LNCAP (cell line): ENCODE measurements around the gene DHX57.

Source experiments
- TF ChIP-seq, protein P1 (sequence below): fragments of 450-650 bp; IDR thresholded peaks from 2 replicates; pipeline ENCODE4 v1.5.1; 2017; ENCODE audit warnings: mild to moderate bottlenecking

DHX57 gene

DNA sequence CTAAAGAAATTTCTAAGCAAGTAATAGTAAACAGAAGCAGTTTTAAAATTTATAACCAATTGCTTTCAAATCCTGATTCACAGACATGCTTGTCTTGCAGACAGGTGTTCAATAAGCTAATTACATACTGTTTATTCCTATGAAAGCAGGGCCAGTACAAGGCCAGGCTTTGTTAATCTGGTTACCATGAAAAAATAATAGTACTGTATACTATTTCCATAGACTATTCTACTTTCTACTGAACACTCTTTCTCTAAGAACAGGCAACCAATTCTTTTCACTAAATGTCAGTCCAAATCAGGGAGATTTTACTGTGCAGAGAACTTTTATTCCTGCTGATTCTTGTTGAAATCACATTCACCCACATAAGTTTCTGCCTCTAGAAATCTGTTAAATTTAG lies 121.7 kb downstream of the DHX57 start:
- TF ChIP-seq, protein P1, sequence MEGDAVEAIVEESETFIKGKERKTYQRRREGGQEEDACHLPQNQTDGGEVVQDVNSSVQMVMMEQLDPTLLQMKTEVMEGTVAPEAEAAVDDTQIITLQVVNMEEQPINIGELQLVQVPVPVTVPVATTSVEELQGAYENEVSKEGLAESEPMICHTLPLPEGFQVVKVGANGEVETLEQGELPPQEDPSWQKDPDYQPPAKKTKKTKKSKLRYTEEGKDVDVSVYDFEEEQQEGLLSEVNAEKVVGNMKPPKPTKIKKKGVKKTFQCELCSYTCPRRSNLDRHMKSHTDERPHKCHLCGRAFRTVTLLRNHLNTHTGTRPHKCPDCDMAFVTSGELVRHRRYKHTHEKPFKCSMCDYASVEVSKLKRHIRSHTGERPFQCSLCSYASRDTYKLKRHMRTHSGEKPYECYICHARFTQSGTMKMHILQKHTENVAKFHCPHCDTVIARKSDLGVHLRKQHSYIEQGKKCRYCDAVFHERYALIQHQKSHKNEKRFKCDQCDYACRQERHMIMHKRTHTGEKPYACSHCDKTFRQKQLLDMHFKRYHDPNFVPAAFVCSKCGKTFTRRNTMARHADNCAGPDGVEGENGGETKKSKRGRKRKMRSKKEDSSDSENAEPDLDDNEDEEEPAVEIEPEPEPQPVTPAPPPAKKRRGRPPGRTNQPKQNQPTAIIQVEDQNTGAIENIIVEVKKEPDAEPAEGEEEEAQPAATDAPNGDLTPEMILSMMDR, result no peak

DNA sequence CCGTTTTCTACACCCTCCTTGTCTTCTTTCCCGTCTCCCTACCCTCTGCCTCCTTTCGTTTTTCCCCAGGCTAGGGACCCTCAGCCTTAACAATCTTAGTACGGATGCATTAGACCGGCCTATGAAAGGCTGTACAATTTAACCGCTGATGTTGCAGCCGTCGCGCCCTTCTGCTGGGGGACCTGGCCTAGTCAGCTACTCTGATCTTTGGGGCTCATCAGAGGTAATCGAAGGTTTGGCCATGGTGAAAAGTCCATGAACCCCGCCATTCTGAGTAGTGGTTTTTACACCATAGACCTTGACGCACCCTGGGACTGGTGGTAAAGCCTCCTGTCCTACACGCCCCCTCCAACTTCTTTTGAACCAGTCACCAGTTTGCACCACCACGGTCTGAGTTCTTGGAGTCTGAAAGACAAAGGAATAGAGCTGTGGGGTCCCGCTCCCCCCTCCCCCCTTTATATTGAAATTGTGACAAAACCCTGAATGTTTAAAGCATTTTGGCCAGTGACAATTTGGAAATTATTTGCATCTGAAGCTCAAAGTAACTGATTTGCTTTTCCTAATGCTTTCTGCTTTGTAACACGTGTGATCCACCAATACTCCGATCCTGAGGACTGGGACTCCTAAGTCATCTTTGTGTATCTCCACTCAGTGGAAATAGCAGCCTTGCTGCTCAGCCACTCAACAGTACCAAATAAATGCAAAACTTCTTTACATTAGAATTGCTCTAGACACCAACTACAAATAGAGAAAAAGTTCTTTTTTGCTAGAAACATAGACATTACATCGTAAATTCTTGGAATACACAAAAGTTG lies 123.9 kb downstream of the DHX57 start:
- TF ChIP-seq, protein P1, result no peak

DNA sequence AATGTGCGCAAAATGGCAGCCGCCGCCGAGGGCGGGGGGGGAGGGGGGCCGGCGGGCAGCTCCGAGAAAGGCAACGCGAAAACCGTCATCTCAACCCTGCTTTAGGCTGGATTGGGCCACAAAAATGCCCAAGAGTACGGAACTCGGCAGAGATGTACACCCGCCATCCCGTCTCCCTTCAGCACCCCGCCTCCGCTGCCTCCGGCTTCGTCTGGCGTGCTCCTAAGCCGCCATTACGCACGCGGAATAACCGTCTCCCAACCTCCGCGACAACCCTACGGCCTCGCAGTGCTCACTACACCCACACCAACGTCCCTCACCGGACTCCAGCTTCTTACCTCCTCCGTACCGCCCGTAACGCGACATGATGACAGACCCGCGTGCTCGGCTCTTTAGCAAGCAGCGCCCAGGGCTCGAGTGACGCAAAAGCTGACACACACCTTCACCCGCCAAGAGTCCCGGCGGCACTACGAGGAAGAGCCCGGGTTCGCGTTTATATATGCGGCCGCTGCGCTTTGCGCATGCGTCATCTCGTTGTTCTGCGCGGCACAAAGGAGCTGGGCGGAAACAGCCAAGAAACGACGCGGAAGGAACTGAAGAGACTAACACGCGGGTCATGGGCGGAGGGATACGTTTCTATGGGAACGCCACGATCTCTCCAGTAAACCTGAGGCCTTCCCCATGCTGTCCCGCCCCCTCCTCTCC lies 124.7 kb downstream of the DHX57 start, which contains the start of gene SRSF7:
SRSF7 (minus strand) TSS at position 471 of the 705 bp plus-strand sequence; CDS start at position 366, 105 bp downstream.
- TF ChIP-seq, protein P1, result no peak

DNA sequence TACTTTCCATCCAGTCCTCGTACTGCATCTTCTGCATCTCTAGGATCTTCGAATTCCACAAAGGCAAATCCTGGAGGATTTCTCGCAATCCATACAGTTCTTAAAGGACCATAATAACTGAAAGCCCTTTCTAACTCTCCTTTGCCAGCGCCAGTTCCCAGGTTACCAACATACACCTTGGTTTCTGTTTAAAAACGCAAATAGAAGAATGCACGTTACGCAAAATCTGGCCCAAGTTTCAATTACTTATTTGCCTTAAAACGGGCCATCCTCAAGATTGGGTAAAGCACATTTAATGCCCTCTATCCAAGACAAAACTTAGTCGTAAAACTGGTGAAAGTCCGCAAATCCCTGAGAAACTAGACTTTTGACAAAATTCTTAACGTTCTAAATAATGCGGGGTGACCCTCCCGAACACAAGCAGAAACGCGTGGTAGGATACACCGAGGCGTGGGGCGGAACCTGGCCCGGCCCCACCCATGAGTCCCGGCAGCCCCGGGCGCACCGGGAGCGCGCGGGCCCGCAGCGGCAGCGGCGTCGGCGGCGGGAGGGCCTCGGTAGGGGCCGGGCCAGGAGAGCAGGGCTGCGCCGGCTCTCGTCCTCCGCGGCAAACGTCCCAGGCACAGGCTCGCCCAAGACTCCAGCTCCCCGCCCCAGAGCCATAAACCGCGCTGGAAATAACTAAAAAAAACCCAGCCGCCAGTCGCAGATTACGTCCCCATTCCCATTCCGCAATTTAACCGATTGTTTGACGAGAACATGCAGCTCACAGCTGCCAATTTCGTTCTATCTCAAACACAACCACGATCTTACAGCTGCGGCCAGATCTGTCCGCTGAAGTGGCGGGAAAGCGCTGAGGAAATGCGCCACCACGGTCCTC lies 125.5 kb downstream of the DHX57 start:
- TF ChIP-seq, protein P1, result no peak

DNA sequence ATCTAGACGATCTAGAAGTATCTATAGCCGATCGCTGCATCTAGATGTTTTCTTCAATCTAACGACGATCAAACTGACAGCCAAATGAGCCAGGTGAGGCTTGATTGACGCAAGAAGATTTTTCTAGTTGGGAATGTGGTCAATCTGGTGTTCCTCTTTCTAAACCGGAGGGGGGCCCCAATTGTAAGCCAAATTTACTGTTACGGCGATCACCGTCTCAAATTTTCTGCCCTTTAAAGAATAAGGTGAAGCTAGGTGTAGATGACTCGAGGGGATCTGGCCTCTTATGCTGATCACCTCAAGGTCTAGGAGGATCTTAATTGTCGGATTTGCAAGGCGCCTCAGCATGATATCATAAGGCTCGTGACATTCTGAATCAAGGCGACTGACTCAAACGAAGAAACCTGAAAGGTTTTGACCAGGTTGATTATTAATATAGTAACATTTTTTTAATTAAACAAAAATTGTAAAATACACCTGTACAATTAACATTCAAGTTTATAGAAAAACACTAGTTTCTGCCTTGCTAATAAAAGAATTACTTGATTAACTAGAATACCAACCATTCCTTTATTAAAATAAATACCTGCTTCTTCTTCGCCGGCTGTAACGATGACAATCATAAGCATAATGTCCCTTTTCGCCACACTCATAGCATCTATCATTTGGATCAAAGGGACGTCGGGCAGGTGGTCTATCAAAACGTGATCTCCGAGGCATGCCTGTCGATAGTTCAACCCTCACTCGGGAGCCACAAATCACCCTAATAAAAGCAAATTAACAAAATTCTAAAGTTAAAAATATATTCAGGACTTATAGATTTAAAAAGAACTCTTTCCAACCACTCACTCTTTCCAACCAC lies 126.6 kb downstream of the DHX57 start:
- TF ChIP-seq, protein P1, result no peak

DNA sequence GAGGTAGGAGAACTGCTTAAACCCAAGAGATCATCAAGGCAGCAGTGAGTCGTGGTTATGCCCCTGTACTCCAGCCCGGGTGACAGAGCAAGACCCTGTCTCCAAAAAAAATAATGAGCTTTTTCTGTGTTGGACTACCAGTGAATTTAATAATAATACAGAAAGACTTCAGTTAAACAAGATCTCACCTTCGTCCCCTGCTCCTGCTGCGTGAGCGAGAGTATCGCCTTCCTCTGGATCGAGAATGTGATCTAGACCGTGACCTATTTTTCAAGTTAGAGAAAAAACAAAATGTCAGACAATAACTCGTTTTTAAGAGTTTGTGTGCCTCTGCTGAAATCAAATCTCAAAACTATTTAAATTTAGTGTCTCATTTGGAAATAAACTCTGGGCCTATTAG lies 127.3 kb downstream of the DHX57 start:
- TF ChIP-seq, protein P1, result no peak
